Left kidney (tissue), 8 donors: Measurements from ENCODE around the gene ABI3BP. TPM values are rescaled to one million over a fixed set of nuclear protein-coding genes. Genes with fewer than 3 reads are reported as not detected.
"Not testable (repeated sequence)": the region's sequence is repeated elsewhere in the genome, so short reads cannot be mapped to it uniquely, and the experiment has no call there.

ENCODE experiments used
- DNase-seq: peaks from one replicate; pipeline ENCODE4 v3.0.0-alpha.2; 2013
- long read RNA-seq, 8 donors: transcript quantifications; one replicate each; lab custom pipeline, GENCODE V29; 2026
- polyA plus RNA-seq: library from polyadenylated mRNA; unstranded; fragments of 120-200 nt; gene quantifications from one replicate; pipeline ENCODE4 v1.2.1, GENCODE V29; 2013; ENCODE audit not compliant: insufficient read length

Gene ABI3BP
- polyA plus RNA-seq, result 26.8 TPM
- long read RNA-seq, donor 1, result 0 reads
- long read RNA-seq, donor 2, result 0 reads
- long read RNA-seq, donor 3, result 0 reads
- long read RNA-seq, donor 4, result 0 reads
- long read RNA-seq, donor 5, result 0 reads
- long read RNA-seq, donor 6, result 0 reads
- long read RNA-seq, donor 7, result 0 reads
- long read RNA-seq, donor 8, result 0 reads

- peak; percentile 15 for DNase-seq
Observed at GRCh38 chr3:100993309-100993708, at the start of gene ABI3BP. ABI3BP (minus strand) TSS chr3:100993421; CDS start chr3:100993384, 37 bp downstream.

- no peak for DNase-seq
Observed at GRCh38 chr3:101039285-101039684, 46.1 kb upstream of the ABI3BP start.

- no peak for DNase-seq
Observed at GRCh38 chr3:101038880-101039279, 45.7 kb upstream of the ABI3BP start.

- no peak for DNase-seq
Observed at GRCh38 chr3:101038393-101038792, 45.2 kb upstream of the ABI3BP start.

GRCh38 chr3:101037613-101038012 is 44.4 kb upstream of the ABI3BP start:
- no peak for DNase-seq

GRCh38 chr3:101036676-101037075 is 43.5 kb upstream of the ABI3BP start:
- no peak for DNase-seq

GRCh38 chr3:101036213-101036618 is 43.0 kb upstream of the ABI3BP start:
- peak; percentile 12 for DNase-seq

GRCh38 chr3:101027286-101027685 is 34.1 kb upstream of the ABI3BP start:
- DNase-seq, result no peak

GRCh38 chr3:101026881-101027280 is 33.7 kb upstream of the ABI3BP start:
- DNase-seq, result no peak

- no peak for DNase-seq
Observed at GRCh38 chr3:101026244-101026643, 33.0 kb upstream of the ABI3BP start.

GRCh38 chr3:101020351-101021015 is 27.3 kb upstream of the ABI3BP start:
- DNase-seq, result no peak

GRCh38 chr3:101017017-101017416 is 23.8 kb upstream of the ABI3BP start:
- no peak for DNase-seq

GRCh38 chr3:101012312-101012711 is 19.1 kb upstream of the ABI3BP start:
- not testable (repeated sequence) for DNase-seq

GRCh38 chr3:101011136-101011535 is 17.9 kb upstream of the ABI3BP start:
- no peak for DNase-seq

- no peak for DNase-seq
Observed at GRCh38 chr3:101010296-101010695, 17.1 kb upstream of the ABI3BP start.

GRCh38 chr3:101009386-101009785 is 16.2 kb upstream of the ABI3BP start:
- no peak for DNase-seq

GRCh38 chr3:100999160-100999559 is 5.9 kb upstream of the ABI3BP start:
- no peak for DNase-seq

GRCh38 chr3:100994809-100995208 is 1.6 kb upstream of the ABI3BP start:
- DNase-seq, result no peak

GRCh38 chr3:100994187-100994586 is 966 bp upstream of the ABI3BP start:
- no peak for DNase-seq

GRCh38 chr3:100992231-100993012 is 799 bp downstream of the ABI3BP start:
- DNase-seq, result peak; percentile 19

GRCh38 chr3:100988080-100988479 is 5.1 kb downstream of the ABI3BP start:
- no peak for DNase-seq

GRCh38 chr3:100984308-100984707 is 8.9 kb downstream of the ABI3BP start:
- no peak for DNase-seq

- no peak for DNase-seq
Observed at GRCh38 chr3:100982710-100983109, 10.5 kb downstream of the ABI3BP start.
